CD14-positive monocyte (primary cell): ENCODE results near the gene CDK16. TPM values are rescaled to one million over a fixed set of nuclear protein-coding genes. Genes with fewer than 3 reads are reported as not detected.

Experiments
- DNase-seq, 3 donors: peaks; one replicate each; pipeline ENCODE4 v3.0.0-alpha.2; 2011 to 2022
- H2AFZ ChIP-seq: 2 replicates; pipeline ENCODE4 v1.6.0; 2012; ENCODE audit warnings: mild to moderate bottlenecking, low read depth, low read length, inconsistent platforms; ENCODE audit not compliant: insufficient read depth, poor library complexity, severe bottlenecking
- H3K27ac ChIP-seq, 2 donors: 1 replicate in 1 of 2; 2 replicates in 1 of 2; pipeline ENCODE4 v1.5.1; 2012 to 2013; ENCODE audit warnings: low read length in 2 of 2, control low read depth in 1 of 2, inconsistent platforms in 1 of 2, low read depth in 1 of 2, mild to moderate bottlenecking in 1 of 2
- H3K27me3 ChIP-seq, 2 donors: one replicate each; pipeline versions ENCODE4 v1.6.0 to v1.6.1; 2011 to 2013; ENCODE audit warnings: low read length in 2 of 2; ENCODE audit not compliant: control insufficient read depth in 2 of 2, insufficient read depth in 2 of 2
- H3K36me3 ChIP-seq, 2 donors: replicated peaks in 1 of 2; 1 replicate in 1 of 2; 2 replicates in 1 of 2; pipeline versions ENCODE4 v1.5.1 to v1.6.1; 2012 to 2013; ENCODE audit warnings: low read length in 2 of 2, control low read depth in 1 of 2, inconsistent platforms in 1 of 2, mild to moderate bottlenecking in 1 of 2; ENCODE audit not compliant: insufficient read depth in 2 of 2, control insufficient read depth in 1 of 2
- H3K4me1 ChIP-seq, 2 donors: 1 replicate in 1 of 2; 2 replicates in 1 of 2; pipeline versions ENCODE4 v1.5.1 to v1.6.1; 2012 to 2013; ENCODE audit warnings: low read length in 2 of 2, control low read depth in 1 of 2, inconsistent platforms in 1 of 2, mild to moderate bottlenecking in 1 of 2, moderate library complexity in 1 of 2; ENCODE audit not compliant: insufficient read depth in 2 of 2, control insufficient read depth in 1 of 2
- H3K4me2 ChIP-seq: replicated peaks from 2 replicates; pipeline ENCODE3; 2012; ENCODE audit warnings: low read length, moderate library complexity, mild to moderate bottlenecking; ENCODE audit not compliant: poor library complexity, severe bottlenecking; ENCODE audit errors: extremely low read depth
- H3K4me3 ChIP-seq, 3 experiments: fragments of 200-600 bp in 1 of 3; sonication (generic) in 1 of 3; replicated peaks in 1 of 3; 1 replicate in 2 of 3; 2 replicates in 1 of 3; pipeline ENCODE4 v1.5.1; 2011 to 2013; ENCODE audit warnings: low read length in 3 of 3, mild to moderate bottlenecking in 3 of 3, control low read depth in 2 of 3, low read depth in 2 of 3, inconsistent platforms in 1 of 3, moderate library complexity in 1 of 3
- H3K79me2 ChIP-seq: 2 replicates; pipeline ENCODE4 v1.6.0; 2012; ENCODE audit warnings: mild to moderate bottlenecking, control low read depth, inconsistent platforms, low read length, moderate library complexity; ENCODE audit not compliant: insufficient read depth
- H3K9ac ChIP-seq: 2 replicates; pipeline ENCODE4 v1.6.0; 2017; ENCODE audit warnings: low read length, mild to moderate bottlenecking; ENCODE audit not compliant: insufficient read depth, poor library complexity, severe bottlenecking
- H3K9me3 ChIP-seq, 2 donors: replicated peaks in 1 of 2; 1 replicate in 1 of 2; 2 replicates in 1 of 2; pipeline versions ENCODE4 v1.5.1 to v1.6.1; 2012 to 2013; ENCODE audit warnings: low read length in 2 of 2, control low read depth in 1 of 2; ENCODE audit not compliant: control insufficient read depth in 1 of 2, insufficient read depth in 1 of 2
- H4K20me1 ChIP-seq: 2 replicates; pipeline ENCODE4 v1.6.0; 2012; ENCODE audit warnings: mild to moderate bottlenecking, low read length, control low read depth, moderate library complexity; ENCODE audit not compliant: insufficient read depth
- H3K27ac Mint-ChIP-seq, 7 donors: one replicate each; pipeline ENCODE4 v1.8.0; 2020; ENCODE audit warnings: mild to moderate bottlenecking in 7 of 7, mixed read lengths in 7 of 7, moderate library complexity in 6 of 7, inconsistent platforms in 2 of 7
- H3K27me3 Mint-ChIP-seq, 3 donors: one replicate each; pipeline ENCODE4 v1.8.0; 2021 to 2022; ENCODE audit warnings: low read depth in 3 of 3, mild to moderate bottlenecking in 3 of 3, mixed read lengths in 3 of 3, moderate library complexity in 3 of 3, inconsistent platforms in 1 of 3
- H3K36me3 Mint-ChIP-seq, 2 donors: one replicate each; pipeline ENCODE4 v1.8.0; 2020; ENCODE audit warnings: mixed read lengths in 2 of 2, inconsistent platforms in 1 of 2, mild to moderate bottlenecking in 1 of 2
- H3K4me1 Mint-ChIP-seq: one replicate; pipeline ENCODE4 v1.8.0; 2020; ENCODE audit warnings: mild to moderate bottlenecking, mixed read lengths
- H3K4me3 Mint-ChIP-seq, 2 donors: one replicate each; pipeline ENCODE4 v1.8.0; 2020; ENCODE audit warnings: mild to moderate bottlenecking in 2 of 2, mixed read lengths in 2 of 2, moderate library complexity in 1 of 2
- H3K9me3 Mint-ChIP-seq, 7 donors: one replicate each; pipeline ENCODE4 v1.8.0; 2020 to 2022; ENCODE audit warnings: mixed read lengths in 7 of 7, mild to moderate bottlenecking in 6 of 7, moderate library complexity in 6 of 7, inconsistent platforms in 2 of 7
- CTCF ChIP-seq: fragments of 200-600 bp; IDR thresholded peaks from one replicate; pipeline ENCODE4 v1.8.0; 2022; ENCODE audit warnings: antibody characterized with exemption, mild to moderate bottlenecking
- WGBS: methylation state at CpG from one replicate; pipeline ENCODE4 v1.1.5; 2013; ENCODE audit warnings: missing lambda C conversion rate; ENCODE audit not compliant: insufficient coverage; 5-methylcytosine and 5-hydroxymethylcytosine counted together
- intact Hi-C, 2 donors: fragments of 100-400 bp; cut with micrococcal nuclease; formaldehyde crosslinking; loops; one replicate each; pipeline versions ENCODE4 v1.15.0 to v1.15.1; 2023
- polyA plus RNA-seq, 3 donors: library from polyadenylated mRNA; depleted of rRNA in 1 of 3; unstranded in 2 of 3; stranded (reverse) in 1 of 3; fragments of 300-500 nt in 2 of 3; fragments of >200 nt in 1 of 3; fragmentation: Illumina TruSeq in 2 of 3; gene quantifications; 1 replicate in 2 of 3; 2 replicates in 1 of 3; pipeline ENCODE4 v1.2.3, GENCODE V29; 2012 to 2021

Gene CDK16
- polyA plus RNA-seq, 3 donors, result 7.3 to 97.4 (median 14.1) TPM

DNA sequence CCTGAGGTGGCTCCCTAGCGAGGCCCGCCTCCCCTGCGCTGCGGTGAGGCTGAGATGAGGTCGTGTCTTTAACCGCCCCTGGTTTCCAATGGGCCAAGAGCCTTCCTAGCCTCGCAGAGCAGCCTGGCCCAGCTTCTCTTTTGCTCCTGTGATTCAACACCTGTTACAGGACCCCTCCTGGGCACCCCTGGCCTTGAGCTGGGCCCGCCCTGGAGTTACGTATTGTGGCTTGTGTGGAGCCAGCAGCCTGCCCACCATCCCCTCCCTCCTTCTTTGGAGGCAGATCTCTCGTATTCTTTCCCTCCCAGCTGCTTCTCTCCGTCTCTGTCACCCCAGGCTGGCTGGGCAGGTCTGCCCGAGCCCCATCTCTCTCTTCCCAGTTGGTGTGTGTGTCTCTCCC is 44.1 kb upstream of the CDK16 start:
- Mint-ChIP-seq H3K27ac (peak overlapping the region in 2 of 7 donors; percentile 21 to 61), H3K27me3 (peaks cover 0 to 52% (median 1%) of the 10 kb centered on the region in 3 donors)
- intact Hi-C loops, result no loop called here

GRCh38 chrX:47174846-47175587 is 43.5 kb upstream of the CDK16 start:
- Histone ChIP-seq H3K4me3 (no peak overlapping the region), H3K27ac (no peak overlapping the region), H3K9me3 (no peaks in the 10 kb centered on the region), H3K4me1 (no peaks in the 10 kb centered on the region), H3K79me2 (no peaks in the 10 kb centered on the region), H3K36me3 (peaks cover 83 to 99% of the 10 kb centered on the region in 2 donors), H3K27me3 (no peaks in the 10 kb centered on the region), H4K20me1 (peaks cover 20% of the 10 kb centered on the region), H2AFZ (no peak overlapping the region), H3K9ac (no peak overlapping the region), H3K4me2 (no peak overlapping the region)
- peak overlapping the region in 1 of 7 donors; percentile 61 for H3K27ac Mint-ChIP-seq
- H3K9me3 Mint-ChIP-seq, result peaks cover 0 to 2% (median 0%) of the 10 kb centered on the region in 7 donors
- H3K4me1 Mint-ChIP-seq, result no peaks in the 10 kb centered on the region
- TF ChIP-seq CTCF, result no peak
- no peak overlapping the region for H3K4me3 Mint-ChIP-seq
- whole genome bisulfite sequencing, result 100% methylated on average over 1 of the region's 23 CpGs
- DNase-seq, result no peak
- peaks cover 0 to 53% (median 1%) of the 10 kb centered on the region in 3 donors for H3K27me3 Mint-ChIP-seq
- H3K36me3 Mint-ChIP-seq, result peaks cover 60 to 90% of the 10 kb centered on the region in 2 donors
- intact Hi-C loops, result no loop called here

More for the DNA sequence above, 44.1 kb upstream of the CDK16 start:
- Histone ChIP-seq H3K4me1 (no peaks in the 10 kb centered on the region), H3K79me2 (peaks cover 2% of the 10 kb centered on the region), H3K4me2 (no peak overlapping the region), H3K27me3 (no peaks in the 10 kb centered on the region), H4K20me1 (peaks cover 25% of the 10 kb centered on the region), H3K27ac (no peak overlapping the region), H3K9me3 (no peaks in the 10 kb centered on the region), H3K9ac (no peak overlapping the region), H2AFZ (no peak overlapping the region), H3K4me3 (no peak overlapping the region), H3K36me3 (peaks cover 83 to 100% of the 10 kb centered on the region in 2 donors)
- WGBS, result 98% methylated on average over 6 of the region's 12 CpGs
- TF ChIP-seq CTCF, result no peak
- H3K4me3 Mint-ChIP-seq, result no peak overlapping the region
- peaks cover 0 to 2% (median 0%) of the 10 kb centered on the region in 7 donors for H3K9me3 Mint-ChIP-seq
- H3K36me3 Mint-ChIP-seq, result peaks cover 61 to 92% of the 10 kb centered on the region in 2 donors
- no peak for DNase-seq
- no peaks in the 10 kb centered on the region for H3K4me1 Mint-ChIP-seq
